Measurements from ENCODE around the gene EFNA4.

- TF ChIP-seq CTCF (conservative IDR thresholded peaks at IDR 0.05; ENCODE audit: low read depth, low read length) (peak; percentile 99), EZH2 (IDR thresholded peaks at IDR 0.05; ENCODE audit: low read length, unreplicated experiment) (no peak)
These were observed 2.0 kb upstream of the EFNA4 start for GRCh38 chr1:155061381-155062150.

Data from PC-3 (cell line).